T-helper 2 cell (primary cell): ENCODE results near the gene HSPA1A.
A peak's percentile ranks its signal among the peaks of the same experiment; 100 is the strongest.
"Not testable (repeated sequence)": the region's sequence is repeated elsewhere in the genome, so short reads cannot be mapped to it uniquely, and the experiment has no call there.

ENCODE experiments used
- DNase-seq, 5 experiments: peaks; one replicate each; pipeline versions ENCODE4 v3.0.0 to v3.0.0-alpha.2; 2012 to 2022

HSPA1A gene

DNA sequence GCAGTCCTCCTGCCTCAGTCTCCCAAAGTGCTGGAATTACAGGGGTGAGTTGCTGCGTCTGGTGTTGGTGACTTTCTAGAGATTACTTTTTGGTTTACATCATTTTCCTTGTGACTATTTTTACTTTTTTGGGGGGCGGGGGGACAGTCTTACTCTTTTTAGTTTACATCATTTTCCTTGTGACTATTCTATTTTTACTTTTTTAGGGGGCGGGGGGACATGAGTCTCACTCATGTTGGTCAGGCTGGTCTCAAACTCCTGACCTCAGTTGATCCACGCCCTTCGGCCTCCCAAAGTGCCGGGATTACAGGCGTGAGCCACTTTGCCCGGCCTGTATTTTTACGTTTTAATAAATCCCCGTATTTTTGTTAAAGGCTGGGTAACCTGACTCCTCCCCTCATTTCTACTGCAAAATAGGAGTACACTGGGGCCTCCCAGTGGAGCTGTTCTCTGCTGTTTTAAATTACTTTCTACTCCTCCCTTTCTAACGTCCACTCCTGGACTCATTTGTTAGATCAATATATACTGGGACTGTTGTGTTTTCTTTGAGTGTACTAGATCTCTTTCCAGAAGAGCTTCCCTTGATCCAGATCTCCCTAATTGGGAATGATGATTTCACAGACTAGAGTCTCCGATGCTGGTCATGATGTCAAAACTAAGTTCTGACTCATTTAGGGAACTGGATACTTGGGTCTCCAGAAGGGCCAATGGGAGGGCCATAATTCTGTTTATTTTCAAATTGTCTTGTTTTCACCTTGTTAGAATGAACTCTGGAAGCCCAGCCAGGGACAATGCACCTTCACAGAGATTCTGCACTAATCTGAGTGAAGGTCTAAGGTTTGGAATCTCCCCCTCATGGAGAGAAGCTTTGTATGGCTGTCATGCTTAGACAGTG is 21.4 kb downstream of the HSPA1A start:
- DNase-seq = peak in 1 of 5 experiments; percentile 47

DNA sequence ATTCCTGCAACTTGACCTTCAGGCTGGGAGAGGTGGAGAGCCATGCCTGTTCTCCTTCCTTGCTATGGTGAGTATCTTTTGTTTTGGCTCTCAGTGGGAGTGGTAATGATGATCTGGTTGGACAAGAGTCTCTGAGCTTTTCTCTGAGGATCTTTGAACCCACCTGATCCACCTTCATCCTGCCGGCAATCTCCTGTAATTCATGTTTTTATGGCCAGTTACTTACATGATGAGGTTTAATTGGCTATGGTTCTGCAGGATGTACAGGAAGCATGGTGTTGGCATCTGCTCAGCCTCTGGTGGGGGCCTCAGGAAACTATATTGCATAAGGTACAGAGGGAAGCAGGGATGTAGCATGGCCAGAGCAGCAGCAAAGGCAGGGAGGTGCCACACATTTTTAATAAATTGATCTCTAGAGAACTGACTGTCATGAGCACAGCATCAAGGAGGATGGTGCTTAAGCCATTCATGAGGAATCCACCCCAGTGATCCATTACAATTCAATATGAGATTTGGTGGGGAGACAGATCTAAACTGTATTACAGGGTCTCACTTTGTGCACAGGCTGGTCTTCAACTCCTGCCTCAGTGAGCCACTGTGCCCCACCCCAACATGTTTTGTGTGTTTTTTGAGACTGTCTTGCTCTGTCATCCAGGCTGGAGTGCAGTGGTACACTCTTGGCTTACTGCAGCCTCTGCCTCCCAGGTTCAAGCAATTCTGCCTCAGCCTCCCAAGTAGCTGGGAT is 22.2 kb downstream of the HSPA1A start:
- no peak for DNase-seq

DNA sequence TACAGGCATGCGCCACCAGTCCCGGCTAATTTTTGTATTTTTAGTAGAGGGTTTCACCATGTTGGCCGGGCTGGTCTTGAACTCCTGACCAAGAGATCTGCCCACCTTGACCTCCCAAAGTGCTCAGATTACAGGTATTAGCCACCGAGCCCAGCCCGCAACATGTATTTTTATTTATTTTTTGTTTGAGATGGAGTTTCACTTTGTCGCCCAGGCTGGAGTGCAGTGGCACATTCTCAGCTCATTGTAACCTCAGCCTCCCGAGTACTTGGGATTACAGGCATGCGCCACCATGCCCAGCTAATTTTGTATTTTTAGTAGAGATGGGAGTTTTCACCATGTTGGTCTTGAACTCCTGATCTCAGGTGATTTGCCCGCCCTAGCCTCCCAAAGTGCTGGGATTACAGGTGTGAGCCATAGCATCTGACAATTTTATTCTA is 22.8 kb downstream of the HSPA1A start:
- not testable (repeated sequence) for DNase-seq

DNA sequence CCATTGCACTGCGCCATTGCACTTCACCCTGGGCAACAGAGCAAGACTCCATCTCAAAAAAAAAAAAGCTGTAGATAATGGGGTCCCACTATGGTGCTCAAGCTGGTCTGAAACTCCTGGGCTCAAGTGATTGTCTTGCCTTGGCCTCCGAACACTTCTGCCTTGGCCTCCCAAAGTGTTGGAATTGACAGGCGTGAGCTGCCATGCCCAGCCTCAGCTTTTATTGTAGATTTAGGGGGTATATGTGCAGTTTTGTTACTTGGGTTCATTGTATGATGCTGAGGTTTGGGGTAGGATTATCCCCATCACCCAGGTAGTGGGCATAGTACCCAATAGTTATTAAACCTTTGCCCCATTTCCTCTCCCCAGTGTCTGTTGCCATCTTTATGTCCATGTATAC is 23.6 kb downstream of the HSPA1A start:
- no peak for DNase-seq

DNA sequence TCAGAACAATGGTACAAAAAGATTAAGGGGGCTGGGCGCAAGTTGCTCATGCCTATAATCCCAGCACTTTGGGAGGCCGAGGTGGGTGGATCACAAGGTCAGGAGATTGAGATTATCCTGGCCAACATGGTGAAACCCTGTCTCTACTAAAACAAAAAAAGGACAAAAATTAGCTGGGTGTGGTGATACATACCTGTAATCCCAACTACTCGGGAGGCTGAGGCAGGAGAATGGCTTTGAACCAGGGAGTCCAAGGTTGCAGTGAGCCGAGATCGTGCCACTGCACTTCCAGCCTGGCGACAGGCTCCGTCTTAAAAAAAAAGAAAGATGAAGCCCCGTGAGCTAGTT is 24.4 kb downstream of the HSPA1A start:
- not testable (repeated sequence) for DNase-seq

DNA sequence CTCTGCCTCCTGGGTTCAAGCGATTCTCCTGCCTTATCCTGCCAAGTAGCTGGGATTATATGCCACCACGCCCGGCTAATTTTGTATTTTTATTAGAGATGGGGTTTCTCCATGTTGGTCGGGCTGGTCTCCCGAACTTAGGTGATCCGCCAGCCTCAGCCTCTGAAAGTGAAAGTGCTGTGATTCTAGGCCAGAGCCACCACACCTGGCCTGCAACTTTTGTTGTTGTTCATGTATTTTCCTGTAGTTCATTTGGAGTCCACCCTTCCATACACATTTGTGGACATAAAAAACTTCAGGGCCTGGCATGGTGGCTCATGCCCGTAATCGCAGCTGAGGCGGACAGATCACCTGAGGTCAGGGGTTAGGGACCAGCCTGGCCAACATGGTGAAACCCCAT is 26.7 kb downstream of the HSPA1A start:
- DNase-seq = no peak

DNA sequence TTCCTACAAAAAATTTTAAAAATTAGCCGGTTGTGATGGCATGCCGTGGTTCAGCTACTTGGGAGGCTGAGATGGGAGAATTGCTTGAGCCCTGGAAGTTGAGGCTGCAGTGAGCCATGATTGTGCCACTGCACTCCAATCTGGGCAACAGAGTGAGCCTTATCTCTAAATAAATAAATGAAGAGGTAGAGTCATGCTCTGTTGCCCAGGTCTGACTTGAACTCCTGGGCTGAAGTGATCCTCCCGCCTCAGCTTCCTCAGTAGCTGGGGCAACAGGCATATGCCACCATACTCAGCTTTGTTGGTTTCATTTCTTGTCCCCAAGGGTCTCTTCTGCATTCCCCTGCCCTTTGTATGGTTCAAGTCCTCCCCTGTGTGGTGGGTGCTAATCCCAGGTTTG is 29.2 kb downstream of the HSPA1A start:
- DNase-seq = no peak

DNA sequence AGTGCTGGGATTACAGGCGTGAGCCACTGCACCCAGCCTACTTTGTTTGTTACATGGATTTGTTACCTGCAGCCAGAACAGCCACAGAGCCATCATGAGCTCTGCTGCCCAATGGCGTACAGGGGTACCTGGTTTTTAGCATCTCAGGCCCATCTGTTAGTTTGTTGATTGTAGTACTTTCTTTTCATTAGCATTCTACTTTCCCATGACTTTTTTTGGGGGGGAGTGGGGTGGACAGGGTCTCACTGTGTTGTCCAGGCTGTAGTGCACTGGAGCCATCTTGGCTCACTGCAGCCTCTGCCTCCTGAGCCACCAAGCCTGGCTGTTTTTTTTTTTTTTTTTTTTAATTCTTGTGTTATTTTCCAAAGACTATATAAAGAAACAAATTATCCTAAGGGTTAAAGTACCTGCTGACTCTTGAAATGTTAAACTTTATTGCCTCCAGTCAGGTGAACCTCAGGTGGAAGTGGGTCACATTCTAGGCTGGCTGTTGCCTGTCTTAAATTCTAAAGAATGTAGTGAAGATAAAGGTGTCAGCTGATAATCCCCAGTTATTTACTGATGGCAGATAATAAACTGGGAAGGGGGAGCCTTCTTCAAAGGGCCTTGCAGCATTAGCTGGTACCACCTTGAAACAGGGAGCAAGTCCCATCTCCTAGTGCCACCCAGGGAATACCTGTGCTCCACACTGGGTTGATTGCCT is 32.1 kb downstream of the HSPA1A start:
- no peak for DNase-seq

DNA sequence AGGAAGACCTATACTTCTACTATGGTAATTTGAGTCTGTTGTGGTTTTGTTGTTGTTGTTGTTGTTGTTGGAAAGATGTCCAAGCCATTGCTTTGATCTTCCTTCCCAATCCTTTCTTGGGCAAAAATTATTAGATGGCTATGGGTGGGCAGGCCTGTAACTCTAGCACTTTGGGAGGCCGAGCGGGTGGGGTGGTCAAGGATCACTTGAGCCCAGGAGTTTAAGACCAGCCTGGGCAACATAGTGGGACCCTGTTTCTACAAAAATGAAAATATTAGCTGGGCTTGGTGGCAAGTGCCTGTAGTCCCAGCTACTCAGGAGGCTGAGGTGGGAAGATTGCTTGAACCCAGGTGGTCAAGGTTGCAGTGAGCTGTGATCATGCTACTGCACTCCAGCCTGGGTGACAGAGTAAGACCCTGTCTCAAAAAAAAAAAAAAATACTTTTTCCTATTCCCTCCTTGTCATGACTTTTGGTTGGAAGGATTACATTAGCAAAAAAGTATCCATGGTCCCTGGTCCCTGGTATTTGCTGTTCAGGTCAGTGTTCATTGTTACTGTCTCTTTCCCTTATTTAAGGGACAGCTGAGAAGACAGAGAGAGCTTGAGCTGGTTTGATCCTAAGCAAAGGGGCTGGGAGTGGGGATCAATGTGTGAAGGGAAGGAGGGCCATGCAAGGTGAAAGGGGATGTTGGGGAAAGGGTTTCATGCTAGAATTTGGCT is 35.6 kb downstream of the HSPA1A start:
- no peak for DNase-seq

DNA sequence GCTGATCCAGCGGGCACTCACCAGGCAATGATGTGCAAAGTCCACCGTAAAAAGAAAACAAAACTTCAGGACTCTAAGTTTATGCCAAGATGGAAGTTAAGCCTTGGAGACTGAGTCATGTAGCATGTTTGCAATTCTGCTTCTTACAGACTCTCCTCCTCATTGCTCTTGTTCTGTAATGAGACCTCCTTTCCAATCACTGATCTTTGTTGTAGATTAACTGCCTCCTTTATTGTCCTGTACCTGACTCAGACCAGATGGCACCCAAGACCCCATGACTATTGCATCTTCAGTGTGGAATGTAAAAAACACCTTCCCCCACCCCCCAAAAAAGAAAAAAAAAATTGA is 36.1 kb downstream of the HSPA1A start:
- no peak for DNase-seq

DNA sequence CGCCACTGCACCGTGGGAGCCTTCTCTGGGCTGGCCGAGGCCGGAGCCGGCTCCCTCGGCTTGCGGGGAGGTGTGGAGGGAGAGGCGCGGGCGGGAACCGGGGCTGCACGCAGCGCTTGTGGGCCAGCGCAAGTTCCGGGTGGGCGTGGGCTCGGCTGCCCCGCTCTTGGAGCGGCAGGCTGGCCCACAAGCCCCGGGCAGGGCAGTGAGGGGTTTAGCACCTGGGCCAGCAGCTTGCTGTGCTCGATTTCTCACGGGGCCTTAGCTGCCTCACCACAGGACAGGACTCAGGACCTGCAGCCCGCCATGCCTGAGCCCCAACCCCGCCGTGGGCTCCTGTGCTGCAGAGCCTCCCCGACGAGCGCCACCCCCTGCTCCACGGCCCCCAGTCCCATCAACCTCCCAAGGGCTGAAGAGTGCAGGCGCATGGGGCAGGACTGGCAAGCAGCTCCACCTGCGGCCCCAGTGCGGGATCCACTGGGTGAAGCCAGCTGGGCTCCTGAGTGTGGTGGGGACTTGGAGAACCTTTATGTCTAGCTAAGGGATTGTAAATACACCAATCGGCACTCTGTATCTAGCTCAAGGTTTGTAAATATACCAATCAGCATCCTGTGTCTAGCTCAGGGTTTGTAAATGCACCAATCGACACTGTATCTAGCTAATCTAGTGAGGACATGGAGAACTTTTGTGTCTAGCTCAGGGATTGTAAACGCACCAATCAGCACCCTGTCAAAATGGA is 36.8 kb downstream of the HSPA1A start:
- not testable (repeated sequence) for DNase-seq

DNA sequence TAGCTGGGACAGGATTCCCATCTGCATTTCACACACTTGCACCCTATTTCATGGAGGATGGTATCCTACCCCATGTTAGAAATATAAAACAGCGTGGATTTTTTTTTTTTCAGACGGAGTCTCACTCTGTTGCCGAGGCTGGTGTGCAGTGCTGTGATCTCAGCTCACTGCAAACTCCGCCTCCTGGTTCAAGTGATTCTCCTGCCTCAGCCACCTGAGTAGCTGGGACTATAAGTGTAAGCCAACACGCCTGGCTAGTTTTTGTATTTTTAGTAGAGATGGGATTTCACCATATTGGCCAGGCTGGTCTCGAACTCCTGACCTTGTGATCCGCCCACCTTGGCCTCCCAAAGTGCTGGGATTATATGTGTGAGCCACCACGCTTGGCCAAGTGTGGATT is 42.4 kb downstream of the HSPA1A start:
- not testable (repeated sequence) for DNase-seq

DNA sequence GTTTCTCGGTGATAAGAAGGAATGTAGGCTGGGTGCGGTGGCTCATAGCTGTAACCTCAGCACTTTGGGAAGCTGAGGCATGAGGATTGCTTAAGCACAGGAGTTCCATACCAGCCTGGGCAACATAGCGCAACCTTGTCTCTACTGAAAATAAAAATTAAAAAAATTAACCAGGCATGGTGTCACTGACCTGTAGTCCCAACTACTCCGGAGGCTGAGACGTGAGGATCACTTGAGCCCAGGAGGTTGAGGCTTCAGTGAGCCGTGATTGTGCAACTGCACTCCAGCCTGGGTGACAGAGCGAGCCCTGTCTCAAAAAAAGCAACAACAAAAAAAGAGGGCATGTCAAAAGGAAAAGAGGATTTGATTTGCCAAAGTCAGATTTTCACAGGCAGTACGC is 43.4 kb downstream of the HSPA1A start:
- no peak for DNase-seq

DNA sequence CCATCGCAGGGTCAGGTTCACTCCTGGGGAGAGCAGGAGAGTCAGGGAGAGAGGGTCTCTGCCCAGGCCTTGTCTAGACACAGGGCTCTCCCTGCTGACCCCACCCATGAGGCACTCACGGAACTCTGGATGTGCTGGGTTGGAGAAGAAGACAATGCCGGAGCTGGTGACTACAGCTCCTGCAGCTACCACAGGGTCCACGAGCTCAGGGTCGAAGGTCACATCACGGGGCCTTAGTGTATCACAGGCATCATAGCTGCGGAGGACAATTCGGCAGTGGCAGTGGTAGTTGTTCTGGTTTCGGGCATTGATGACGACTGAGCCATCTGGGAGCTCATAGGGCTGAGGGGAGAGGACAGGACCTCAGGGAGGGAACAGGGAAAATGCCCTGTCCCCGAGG is 44.6 kb downstream of the HSPA1A start:
- no peak for DNase-seq

DNA sequence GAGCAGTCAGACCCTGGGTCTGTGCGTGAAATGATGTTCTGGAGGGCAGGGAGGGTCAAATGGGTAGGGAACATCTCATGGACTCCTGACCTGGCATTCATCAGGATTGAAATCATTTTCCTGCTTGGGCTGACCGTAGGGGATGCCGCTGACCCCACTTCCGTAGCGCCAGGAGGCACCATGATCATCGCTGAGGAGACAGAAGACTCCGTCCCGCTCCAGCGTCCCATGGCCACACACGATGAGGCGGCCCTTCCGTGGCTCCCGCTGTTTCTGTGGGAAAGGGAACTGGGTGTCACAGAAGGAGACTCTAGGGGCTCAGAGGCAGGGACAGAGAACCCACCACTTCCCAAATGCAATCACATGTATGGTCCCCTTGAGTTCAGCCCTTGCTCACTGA is 45.0 kb downstream of the HSPA1A start:
- DNase-seq = no peak

DNA sequence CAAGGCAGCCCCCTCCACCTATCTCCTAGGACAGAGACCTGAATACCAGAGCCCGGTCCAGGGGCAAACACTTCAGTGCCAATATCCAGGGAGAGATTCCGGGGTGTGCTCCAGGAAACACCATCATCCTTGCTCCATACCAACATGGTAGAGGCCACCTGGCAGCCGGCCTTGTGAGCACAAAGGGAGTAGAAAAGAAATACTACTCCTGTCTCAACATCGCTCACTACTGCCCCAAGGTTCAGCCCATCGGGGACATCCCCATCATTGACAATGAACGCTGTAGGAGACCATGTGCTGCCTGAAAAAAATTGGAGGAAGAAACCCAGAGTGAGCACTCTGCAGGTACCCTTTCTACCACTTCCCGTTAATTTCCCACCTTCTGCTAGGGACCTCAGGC is 45.8 kb downstream of the HSPA1A start:
- DNase-seq = no peak

DNA sequence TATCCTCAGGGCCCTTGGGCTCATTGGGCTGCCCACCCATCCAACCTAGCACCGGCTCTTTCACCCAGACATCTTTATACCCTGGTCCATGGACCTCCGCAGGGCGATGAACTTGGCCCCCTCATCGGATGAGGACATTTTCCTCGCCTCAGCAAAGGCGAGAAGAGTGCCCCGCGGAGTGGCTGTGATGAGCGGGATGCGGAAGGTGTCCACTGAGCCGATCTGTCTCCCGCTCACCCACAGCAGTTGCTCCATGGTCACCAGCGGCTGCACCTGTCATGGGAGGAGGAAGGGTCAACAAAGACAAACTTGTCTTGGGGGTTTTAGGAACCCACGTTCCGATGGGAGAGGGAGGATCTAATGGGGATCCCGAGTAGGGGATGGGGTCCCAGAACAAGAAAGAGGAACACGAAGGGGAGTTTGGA is 46.6 kb downstream of the HSPA1A start:
- no peak for DNase-seq

DNA sequence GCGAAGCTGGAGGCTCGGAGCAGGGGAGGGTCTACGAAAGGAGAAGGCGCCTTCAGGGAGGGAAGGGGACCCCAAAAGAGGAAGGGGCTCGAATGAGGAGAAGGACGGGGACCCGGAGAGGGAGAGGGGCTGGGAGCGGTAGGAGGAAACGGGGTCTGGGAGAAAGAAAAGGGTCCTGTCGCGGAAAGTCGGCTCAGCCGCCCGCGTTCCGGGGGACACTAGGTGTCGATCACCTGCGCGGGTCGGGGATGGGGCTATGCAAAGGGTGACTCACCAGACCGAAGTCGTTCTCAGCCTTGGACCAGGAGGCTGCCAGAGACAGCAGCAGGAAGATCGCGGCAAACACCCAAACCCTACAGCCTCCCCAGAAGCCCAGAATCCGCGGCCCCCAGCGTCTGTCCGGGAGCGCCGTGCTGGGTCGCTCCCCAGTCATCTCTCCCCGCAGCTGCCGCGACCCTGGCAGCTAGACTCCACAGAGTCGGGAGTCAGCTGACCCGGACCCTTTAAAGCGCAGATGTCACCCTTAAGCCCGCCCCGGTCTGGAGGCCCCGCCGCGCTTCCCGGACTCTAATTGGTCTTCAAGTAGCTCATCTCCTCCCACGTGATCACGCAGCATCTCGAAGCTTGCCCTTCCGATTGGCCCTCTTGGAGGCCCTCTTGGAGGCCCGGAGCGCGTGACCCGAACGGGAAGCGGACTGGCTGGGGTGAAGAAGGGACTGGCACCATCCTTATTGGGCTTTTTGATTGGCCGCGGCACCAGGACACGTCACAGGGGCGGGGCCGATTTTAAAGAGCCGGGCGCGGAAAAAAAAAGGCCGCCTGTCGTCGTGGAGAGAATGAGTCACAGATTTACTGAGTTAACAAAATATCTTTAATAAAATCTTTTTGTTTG is 47.2 kb downstream of the HSPA1A start, which contains the start of gene NEU1:
Gene NEU1, minus strand, starts transcription at position 478 of the 892 bp plus-strand sequence. Its CDS starts 45 bp downstream, at position 433.
- peak; percentile 97 to 100 (median 100) for DNase-seq

DNA sequence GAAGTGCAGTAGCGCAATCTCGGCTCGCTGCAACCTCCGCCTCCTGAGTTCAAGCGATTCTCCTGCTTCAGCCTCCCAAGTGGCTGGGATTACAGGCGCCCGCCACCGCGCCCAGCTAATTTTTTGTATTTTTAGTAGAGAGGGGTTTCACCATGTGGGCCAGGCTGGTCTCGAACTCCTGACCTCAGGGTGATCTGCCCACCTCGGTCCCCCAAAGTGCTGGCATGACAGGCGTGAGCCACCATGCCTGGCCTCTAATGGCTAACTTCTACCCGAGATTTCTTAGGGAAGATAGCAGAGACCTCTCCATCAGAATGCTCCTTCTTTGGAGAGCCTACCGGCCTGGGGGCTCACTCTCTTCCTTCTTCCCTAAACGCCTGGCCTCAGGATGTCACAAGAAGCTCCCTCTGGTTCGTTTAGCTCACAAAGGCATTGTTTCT is 48.8 kb downstream of the HSPA1A start:
- not testable (repeated sequence) for DNase-seq

DNA sequence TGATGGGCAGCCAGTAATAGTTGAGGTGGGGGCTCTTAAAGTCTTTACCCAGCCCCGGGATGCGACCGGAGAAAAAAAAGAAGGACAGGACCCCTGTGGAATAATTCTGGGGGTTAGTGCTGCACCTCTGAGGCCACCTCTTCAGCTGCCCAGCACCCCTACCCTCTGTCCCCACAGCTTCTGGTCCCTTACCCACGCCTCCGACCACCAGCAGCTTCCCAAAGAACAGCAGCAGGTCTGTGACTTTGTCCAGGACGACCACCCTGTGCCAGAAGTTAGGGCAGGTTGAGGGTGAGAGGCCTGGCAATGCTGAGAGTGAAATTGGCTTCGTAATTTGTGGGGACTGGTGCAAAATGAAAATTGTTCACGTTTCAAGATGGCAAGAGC is 49.5 kb downstream of the HSPA1A start:
- no peak for DNase-seq
